Endodermal cell (in vitro differentiated cells): ENCODE results near the gene SLC36A2. TPM values are rescaled to one million over a fixed set of nuclear protein-coding genes. Genes with fewer than 3 reads are reported as not detected.

Experiments used
- DNase-seq: peaks from one replicate; pipeline ENCODE4 v3.0.0-alpha.2; 2017
- H3K27ac ChIP-seq: 2 replicates; pipeline ENCODE4 v1.5.1; 2013; ENCODE audit warnings: mild to moderate bottlenecking, low read depth, low read length, moderate library complexity
- H3K27me3 ChIP-seq: 2 replicates; pipeline ENCODE4 v1.6.1; 2013; ENCODE audit warnings: mild to moderate bottlenecking, low read length, moderate library complexity; ENCODE audit not compliant: insufficient read depth, control insufficient read depth, poor library complexity, severe bottlenecking
- H3K36me3 ChIP-seq: 2 replicates; pipeline ENCODE4 v1.7.0; 2013; ENCODE audit warnings: mild to moderate bottlenecking, low read length, moderate library complexity; ENCODE audit not compliant: control insufficient read depth, insufficient read depth
- H3K4me1 ChIP-seq: one replicate; pipeline ENCODE4 v1.7.0; 2013; ENCODE audit warnings: low read length; ENCODE audit not compliant: control insufficient read depth, insufficient read depth
- H3K4me3 ChIP-seq: 2 replicates; pipeline ENCODE4 v1.5.1; 2013; ENCODE audit warnings: mild to moderate bottlenecking, low read length, moderate library complexity
- H3K9ac ChIP-seq: 2 replicates; pipeline ENCODE4 v1.6.1; 2013; ENCODE audit warnings: mild to moderate bottlenecking, low read length, moderate library complexity; ENCODE audit not compliant: poor library complexity, severe bottlenecking; ENCODE audit errors: extremely low read depth
- H3K9me3 ChIP-seq: 2 replicates; pipeline ENCODE4 v1.6.1; 2013; ENCODE audit warnings: mild to moderate bottlenecking, low read length, moderate library complexity; ENCODE audit not compliant: control insufficient read depth
- H3K27ac Mint-ChIP-seq: 2 replicates; pipeline ENCODE4 v1.8.0; 2020; ENCODE audit warnings: mixed read lengths
- H3K27me3 Mint-ChIP-seq: 2 replicates; pipeline ENCODE4 v1.8.0; 2021; ENCODE audit warnings: mild to moderate bottlenecking, mixed read lengths; ENCODE audit not compliant: insufficient read depth
- H3K36me3 Mint-ChIP-seq: 2 replicates; pipeline ENCODE4 v1.8.0; 2020; ENCODE audit warnings: low read depth, mixed read lengths
- H3K4me1 Mint-ChIP-seq: 2 replicates; pipeline ENCODE4 v1.8.0; 2020; ENCODE audit warnings: mixed read lengths
- H3K4me3 Mint-ChIP-seq: 2 replicates; pipeline ENCODE4 v1.8.0; 2020; ENCODE audit warnings: mild to moderate bottlenecking, moderate library complexity, mixed read lengths
- H3K9me3 Mint-ChIP-seq: 2 replicates; pipeline ENCODE4 v1.8.0; 2020; ENCODE audit warnings: mild to moderate bottlenecking, mixed read lengths
- whole genome bisulfite sequencing, 2 experiments: methylation state at CpG; one replicate each; pipeline versions ENCODE4 v1.1.5 to v1.1.7; 2013; ENCODE audit warnings: missing lambda C conversion rate in 2 of 2, mixed read lengths in 1 of 2; ENCODE audit not compliant: insufficient coverage in 1 of 2, insufficient read length in 1 of 2; 5-methylcytosine and 5-hydroxymethylcytosine counted together
- total RNA-seq, 2 donors: library from RNA; stranded (reverse); fragmentation: NEBNext Ultra II Directional in 1 of 2; extraction: Animal tissue kit (Norgen Biotek cat#: 25700) in 1 of 2; gene quantifications; 2 replicates in 1 of 2; 3 replicates in 1 of 2; pipeline ENCODE4 v1.2.1, GENCODE V29; 2021
- TF ChIP-seq, protein P1 (sequence below): fragments of 200-600 bp; sonication (generic); conservative IDR thresholded peaks from 2 replicates; pipeline ENCODE4 v1.5.0; 2021; ENCODE audit warnings: antibody characterized with exemption, mild to moderate bottlenecking

Gene SLC36A2
- total RNA-seq, 2 donors from 2014 or later: 1.4 TPM; not detected in 1

DNA sequence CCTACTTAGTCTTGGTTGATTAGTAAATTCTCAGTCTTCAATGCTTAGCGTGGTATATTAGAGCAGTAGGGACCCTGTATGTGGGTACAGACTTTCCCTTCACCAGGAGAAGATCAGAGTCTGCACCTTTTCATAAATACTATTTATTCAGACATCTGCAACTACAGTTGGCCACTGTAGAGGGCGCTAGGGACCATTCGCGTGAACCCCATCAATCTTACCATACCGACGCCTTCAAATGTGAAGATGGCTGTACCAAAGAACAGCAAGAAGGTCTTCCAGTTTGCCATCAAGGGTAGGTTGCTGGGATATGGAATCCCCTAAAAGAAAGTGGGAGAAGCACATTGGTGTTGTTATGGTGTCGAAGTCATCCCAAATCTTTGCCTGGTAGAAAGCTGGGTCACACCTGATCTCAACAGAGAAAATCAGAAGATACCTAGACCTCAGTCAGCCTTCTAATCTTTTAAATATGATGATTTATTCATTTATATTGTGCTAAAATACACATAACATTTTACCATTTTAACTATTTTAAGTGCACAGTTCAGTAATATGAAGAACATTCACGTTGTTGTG, 62.9 kb downstream of the SLC36A2 start:
- Mint-ChIP-seq H3K27ac (no peak overlapping the region), H3K36me3 (no peaks in the 10 kb centered on the region), H3K4me1 (peaks cover 7% of the 10 kb centered on the region), H3K27me3 (peaks cover 2% of the 10 kb centered on the region), H3K4me3 (no peak overlapping the region), H3K9me3 (no peaks in the 10 kb centered on the region)
- no peak overlapping the region for H3K4me3 ChIP-seq
- no peak overlapping the region for H3K27ac ChIP-seq
- 29 to 53% methylated on average over 3 to 8 of the region's 8 CpGs for WGBS, 2 experiments
- H3K27me3 ChIP-seq: no peaks in the 10 kb centered on the region
- H3K9me3 ChIP-seq: no peaks in the 10 kb centered on the region
- H3K4me1 ChIP-seq: no peaks in the 10 kb centered on the region
- H3K9ac ChIP-seq: no peak overlapping the region
- H3K36me3 ChIP-seq: no peaks in the 10 kb centered on the region
- TF ChIP-seq, protein P1, sequence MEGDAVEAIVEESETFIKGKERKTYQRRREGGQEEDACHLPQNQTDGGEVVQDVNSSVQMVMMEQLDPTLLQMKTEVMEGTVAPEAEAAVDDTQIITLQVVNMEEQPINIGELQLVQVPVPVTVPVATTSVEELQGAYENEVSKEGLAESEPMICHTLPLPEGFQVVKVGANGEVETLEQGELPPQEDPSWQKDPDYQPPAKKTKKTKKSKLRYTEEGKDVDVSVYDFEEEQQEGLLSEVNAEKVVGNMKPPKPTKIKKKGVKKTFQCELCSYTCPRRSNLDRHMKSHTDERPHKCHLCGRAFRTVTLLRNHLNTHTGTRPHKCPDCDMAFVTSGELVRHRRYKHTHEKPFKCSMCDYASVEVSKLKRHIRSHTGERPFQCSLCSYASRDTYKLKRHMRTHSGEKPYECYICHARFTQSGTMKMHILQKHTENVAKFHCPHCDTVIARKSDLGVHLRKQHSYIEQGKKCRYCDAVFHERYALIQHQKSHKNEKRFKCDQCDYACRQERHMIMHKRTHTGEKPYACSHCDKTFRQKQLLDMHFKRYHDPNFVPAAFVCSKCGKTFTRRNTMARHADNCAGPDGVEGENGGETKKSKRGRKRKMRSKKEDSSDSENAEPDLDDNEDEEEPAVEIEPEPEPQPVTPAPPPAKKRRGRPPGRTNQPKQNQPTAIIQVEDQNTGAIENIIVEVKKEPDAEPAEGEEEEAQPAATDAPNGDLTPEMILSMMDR: peak; percentile 87
- peak; percentile 69 for DNase-seq

DNA sequence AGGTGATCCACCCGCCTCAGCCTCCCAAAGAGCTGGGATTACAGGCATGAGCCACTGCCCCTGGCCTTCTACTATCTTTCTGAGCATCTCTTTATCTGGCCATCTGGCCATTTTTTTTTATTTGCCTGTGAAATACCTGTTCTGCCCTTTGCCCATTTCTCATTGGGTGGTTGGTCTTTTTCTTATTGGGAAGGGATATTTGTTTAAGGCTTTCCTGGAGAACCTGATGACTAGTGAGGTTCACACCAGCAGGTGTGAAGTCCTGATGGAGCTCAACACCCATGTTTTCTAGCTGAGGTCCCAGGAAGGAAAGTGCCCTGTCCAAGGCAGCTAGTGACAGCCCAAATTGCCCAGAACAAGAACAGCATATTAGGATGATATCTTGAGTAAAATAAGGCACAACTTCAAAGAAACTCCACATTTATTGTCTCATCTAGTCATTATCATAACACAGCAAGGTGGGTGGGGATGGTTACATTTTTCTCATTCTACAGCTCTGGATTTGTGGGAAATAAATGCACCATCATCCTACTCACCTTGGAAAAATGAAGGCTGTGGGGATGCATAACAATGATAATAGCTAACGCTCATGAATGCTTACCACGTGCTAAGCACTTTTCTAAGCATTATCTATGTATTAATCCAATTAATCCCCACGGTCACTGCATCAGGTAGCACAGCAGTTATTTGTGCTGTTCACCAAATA, 64.1 kb downstream of the SLC36A2 start:
- Histone ChIP-seq H3K9ac (no peak overlapping the region), H3K9me3 (no peaks in the 10 kb centered on the region), H3K27me3 (no peaks in the 10 kb centered on the region), H3K4me1 (no peaks in the 10 kb centered on the region), H3K4me3 (no peak overlapping the region), H3K36me3 (no peaks in the 10 kb centered on the region), H3K27ac (no peak overlapping the region)
- Mint-ChIP-seq H3K9me3 (no peaks in the 10 kb centered on the region), H3K4me1 (peaks cover 7% of the 10 kb centered on the region), H3K36me3 (no peaks in the 10 kb centered on the region), H3K4me3 (no peak overlapping the region), H3K27ac (no peak overlapping the region), H3K27me3 (peaks cover 2% of the 10 kb centered on the region)
- WGBS, 2 experiments: 88% methylated on average over 4 of the region's 4 CpGs
- TF ChIP-seq, protein P1: no peak
- no peak for DNase-seq

DNA sequence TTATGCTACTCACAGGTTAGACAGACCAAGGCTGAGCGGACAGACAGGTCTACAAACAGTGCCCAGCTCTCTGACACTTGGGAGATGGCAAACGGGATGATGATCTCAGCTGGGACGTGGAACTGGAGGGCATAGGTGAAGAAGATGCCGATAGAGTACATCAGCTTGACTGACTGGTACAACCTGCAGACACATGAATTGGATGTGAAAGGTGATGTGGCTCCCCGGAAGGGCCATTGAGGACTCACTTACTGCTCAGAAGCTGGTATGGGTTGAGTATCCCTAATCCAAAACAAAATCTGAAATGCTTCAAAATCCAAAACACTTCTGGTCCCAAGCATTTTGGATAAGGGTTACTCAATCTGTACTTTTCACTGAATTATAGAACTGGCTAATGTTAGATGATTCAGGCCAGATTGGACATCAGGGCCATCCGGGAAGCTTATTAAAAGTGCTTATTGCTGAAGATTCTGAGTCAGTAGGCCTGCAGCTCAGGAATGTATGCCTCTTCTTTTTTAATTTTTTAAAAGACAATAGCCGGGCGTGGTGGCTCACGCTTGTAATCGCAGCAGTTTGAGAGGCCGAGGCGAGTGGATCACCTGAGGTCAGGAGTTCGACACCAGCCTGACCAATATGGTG, 66.2 kb downstream of the SLC36A2 start:
- DNase-seq: no peak
- Mint-ChIP-seq H3K27ac (no peak overlapping the region), H3K27me3 (peaks cover 2% of the 10 kb centered on the region), H3K36me3 (no peaks in the 10 kb centered on the region), H3K4me1 (no peaks in the 10 kb centered on the region), H3K4me3 (no peak overlapping the region), H3K9me3 (no peaks in the 10 kb centered on the region)
- Histone ChIP-seq H3K4me1 (no peaks in the 10 kb centered on the region), H3K27me3 (no peaks in the 10 kb centered on the region), H3K9ac (no peak overlapping the region), H3K36me3 (no peaks in the 10 kb centered on the region), H3K27ac (no peak overlapping the region), H3K9me3 (no peaks in the 10 kb centered on the region), H3K4me3 (no peak overlapping the region)
- 91% methylated on average over 12 to 13 of the region's 13 CpGs for WGBS, 2 experiments
- TF ChIP-seq, protein P1: no peak
